ENCODE measurements around the gene CBL.

- TF ChIP-seq CTCF (IDR thresholded peaks at IDR 0.05; ENCODE audit: insufficient read depth, low read depth, low read length), result no peak
- no peak for TF ChIP-seq EZH2 (IDR thresholded peaks at IDR 0.05; ENCODE audit: insufficient read depth, low read length)
Measured at GRCh38 chr11:119303227-119303718, 97.1 kb downstream of the CBL start.

Data from astrocyte (in vitro differentiated cells and primary cell).